Body of pancreas (tissue), 4 donors: ENCODE results near the gene COX6B2. TPM values are rescaled to one million over a fixed set of nuclear protein-coding genes. Genes with fewer than 3 reads are reported as not detected.

Experiments
- ATAC-seq: fragments of 150-250 bp; one replicate; pipeline ENCODE4 v1.9.1; 2016
- DNase-seq, 4 donors: peaks; one replicate each; pipeline ENCODE4 v3.0.0-alpha.2; 2019
- H3K27ac ChIP-seq, 4 donors: fragments of 200-600 bp; sonication (generic); 1 replicate in 3 of 4; 2 replicates in 1 of 4; pipeline versions ENCODE4 v1.5.1 to v1.6.1; 2016 to 2019; ENCODE audit warnings: mild to moderate bottlenecking in 1 of 4, mixed read lengths in 1 of 4, moderate library complexity in 1 of 4
- H3K27me3 ChIP-seq, 2 donors: fragments of 200-600 bp; sonication (generic); one replicate each; pipeline ENCODE4 v1.6.0; 2016; ENCODE audit warnings: mild to moderate bottlenecking in 1 of 2
- H3K36me3 ChIP-seq, 2 donors: fragments of 200-600 bp; sonication (generic); replicated peaks in 1 of 2; 2 replicates each; pipeline ENCODE4 v1.5.1; 2016; ENCODE audit warnings: low read depth in 2 of 2; ENCODE audit not compliant: insufficient read depth in 1 of 2
- H3K4me1 ChIP-seq: fragments of 200-600 bp; sonication (generic); one replicate; pipeline ENCODE4 v1.6.0; 2016
- H3K4me3 ChIP-seq, 2 donors: fragments of 200-600 bp; sonication (generic); 1 replicate in 1 of 2; 2 replicates in 1 of 2; pipeline ENCODE4 v1.5.1; 2016 to 2019
- H3K9me3 ChIP-seq, 3 donors: fragments of 200-600 bp; sonication (generic); 1 replicate in 2 of 3; 2 replicates in 1 of 3; pipeline ENCODE4 v1.5.1; 2016
- POLR2A ChIP-seq, 3 donors: fragments of 450-650 bp; IDR thresholded peaks; one replicate each; pipeline ENCODE4 v1.6.1; 2016; ENCODE audit warnings: antibody characterized with exemption in 3 of 3, mild to moderate bottlenecking in 2 of 3
- WGBS, 2 donors: methylation state at CpG; one replicate each; pipeline ENCODE4 v1.1.5; 2017; 5-methylcytosine and 5-hydroxymethylcytosine counted together
- intact Hi-C: fragments of 100-400 bp; cut with DNase I; formaldehyde crosslinking; loops from one replicate; pipeline ENCODE4 v1.15.1; 2023
- total RNA-seq, 2 donors: library from RNA; depleted of rRNA; stranded (reverse); fragments of >200 nt; gene quantifications; one replicate each; pipeline ENCODE4 v1.1.0, GENCODE V29; 2016
- TF ChIP-seq, protein P1 (sequence below), 7 experiments: fragments of 450-650 bp in 4 of 7; fragments of 200-600 bp in 3 of 7; sonication (generic) in 3 of 7; IDR thresholded peaks; one replicate each; pipeline ENCODE4 v1.5.1; 2016 to 2019; ENCODE audit warnings: antibody characterized with exemption in 7 of 7

Gene COX6B2
- total RNA-seq, 2 donors from 2014 or later, result 1.6 TPM; not detected in 1

- no peak for ATAC-seq
- WGBS, 2 donors, result 2 to 3% methylated on average over 6 to 12 of the region's 15 CpGs
Observed at GRCh38 chr19:55341171-55341588, 13.3 kb downstream of the COX6B2 start.

GRCh38 chr19:55340784-55341147, 13.8 kb downstream of the COX6B2 start:
- H3K36me3 ChIP-seq, result no peaks in the 10 kb centered on the region
- peak overlapping the region in 1 of 2 donors; percentile 98 for H3K4me3 ChIP-seq
- H3K27ac ChIP-seq, result peak overlapping the region in 3 of 4 donors; percentile 3 to 95 (median 95)
- H3K27me3 ChIP-seq, result no peaks in the 10 kb centered on the region
- TF ChIP-seq, protein P1, sequence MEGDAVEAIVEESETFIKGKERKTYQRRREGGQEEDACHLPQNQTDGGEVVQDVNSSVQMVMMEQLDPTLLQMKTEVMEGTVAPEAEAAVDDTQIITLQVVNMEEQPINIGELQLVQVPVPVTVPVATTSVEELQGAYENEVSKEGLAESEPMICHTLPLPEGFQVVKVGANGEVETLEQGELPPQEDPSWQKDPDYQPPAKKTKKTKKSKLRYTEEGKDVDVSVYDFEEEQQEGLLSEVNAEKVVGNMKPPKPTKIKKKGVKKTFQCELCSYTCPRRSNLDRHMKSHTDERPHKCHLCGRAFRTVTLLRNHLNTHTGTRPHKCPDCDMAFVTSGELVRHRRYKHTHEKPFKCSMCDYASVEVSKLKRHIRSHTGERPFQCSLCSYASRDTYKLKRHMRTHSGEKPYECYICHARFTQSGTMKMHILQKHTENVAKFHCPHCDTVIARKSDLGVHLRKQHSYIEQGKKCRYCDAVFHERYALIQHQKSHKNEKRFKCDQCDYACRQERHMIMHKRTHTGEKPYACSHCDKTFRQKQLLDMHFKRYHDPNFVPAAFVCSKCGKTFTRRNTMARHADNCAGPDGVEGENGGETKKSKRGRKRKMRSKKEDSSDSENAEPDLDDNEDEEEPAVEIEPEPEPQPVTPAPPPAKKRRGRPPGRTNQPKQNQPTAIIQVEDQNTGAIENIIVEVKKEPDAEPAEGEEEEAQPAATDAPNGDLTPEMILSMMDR (IDR thresholded peaks at IDR 0.05), result no peak
- TF ChIP-seq POLR2A (IDR thresholded peaks at IDR 0.05), result no peak
- no peak for ATAC-seq
- WGBS, 2 donors, result 0 to 2% methylated on average over 24 of the region's 24 CpGs
- H3K9me3 ChIP-seq, result no peaks in the 10 kb centered on the region
- peaks cover 26% of the 10 kb centered on the region for H3K4me1 ChIP-seq
- intact Hi-C loops, result no loop called here
- peak in 3 of 4 donors; percentile 20 to 37 (median 23) for DNase-seq

More at GRCh38 chr19:55341171-55341588, 13.3 kb downstream of the COX6B2 start:
- DNase-seq, result peak; percentile 75 to 83 (median 78)
- H3K9me3 ChIP-seq, result no peaks in the 10 kb centered on the region
- peak overlapping the region in 2 of 4 donors; percentile 95 for H3K27ac ChIP-seq
- H3K4me3 ChIP-seq, result peak overlapping the region in 1 of 2 donors; percentile 98
- no peaks in the 10 kb centered on the region for H3K27me3 ChIP-seq
- peaks cover 26% of the 10 kb centered on the region for H3K4me1 ChIP-seq
- no peaks in the 10 kb centered on the region for H3K36me3 ChIP-seq
- TF ChIP-seq, protein P1 (IDR thresholded peaks at IDR 0.05), result no peak
- no peak for TF ChIP-seq POLR2A (IDR thresholded peaks at IDR 0.05)
- intact Hi-C loops, result no loop called here

- no peak for ATAC-seq
- Histone ChIP-seq H3K9me3 (no peaks in the 10 kb centered on the region), H3K27ac (peak overlapping the region; percentile 94 to 97 (median 95)), H3K4me3 (peak overlapping the region; percentile 49 to 98), H3K4me1 (peaks cover 26% of the 10 kb centered on the region), H3K27me3 (no peaks in the 10 kb centered on the region), H3K36me3 (no peaks in the 10 kb centered on the region)
- TF ChIP-seq POLR2A (IDR thresholded peaks at IDR 0.05), result peak in 2 of 3 donors; percentile 89 to 98
- TF ChIP-seq, protein P1 (IDR thresholded peaks at IDR 0.05), result no peak
- intact Hi-C loops, result no loop called here
- DNase-seq, result peak in 3 of 4 donors; percentile 28 to 38 (median 30)
- 1 to 2% methylated on average over 14 to 31 of the region's 44 CpGs for WGBS, 2 donors
Observed at GRCh38 chr19:55339889-55340783, 14.4 kb downstream of the COX6B2 start.

- H3K27me3 ChIP-seq, result no peaks in the 10 kb centered on the region
- WGBS, 2 donors, result 0% methylated on average over 20 to 63 of the region's 63 CpGs
- DNase-seq, result peak; percentile 100
- H3K9me3 ChIP-seq, result no peaks in the 10 kb centered on the region
- H3K36me3 ChIP-seq, result no peaks in the 10 kb centered on the region
- peak within 1 kb of the TSS; percentile 94 to 97 (median 96) for H3K27ac ChIP-seq
- H3K4me1 ChIP-seq, result peaks cover 26% of the 10 kb centered on the region
- H3K4me3 ChIP-seq, result peak within 1 kb of the TSS; percentile 49 to 98
- intact Hi-C loops, result no loop called here
- TF ChIP-seq POLR2A (IDR thresholded peaks at IDR 0.05), result peak in 1 of 3 donors; percentile 96
- TF ChIP-seq, protein P1 (IDR thresholded peaks at IDR 0.05), result peak; percentile 23 to 84 (median 70)
- ATAC-seq, result peak; percentile 86
Observed at GRCh38 chr19:55339105-55339888, 15.2 kb downstream of the COX6B2 start, which contains the start of gene KMT5C. Gene KMT5C (plus strand): TSS chr19:55339876. CDS start chr19:55341937, 2,061 bp downstream.
